NCI-H2081 (cell line): ENCODE results near the gene IDH1.
"Not testable (repeated sequence)": the region's sequence is repeated elsewhere in the genome, so short reads cannot be mapped to it uniquely, and the experiment has no call there.

Source experiments
- DNase-seq, 2 experiments: peaks; one replicate each; lab custom pipeline; 2025; lab: John Stamatoyannopoulos, UW

Gene IDH1

DNA sequence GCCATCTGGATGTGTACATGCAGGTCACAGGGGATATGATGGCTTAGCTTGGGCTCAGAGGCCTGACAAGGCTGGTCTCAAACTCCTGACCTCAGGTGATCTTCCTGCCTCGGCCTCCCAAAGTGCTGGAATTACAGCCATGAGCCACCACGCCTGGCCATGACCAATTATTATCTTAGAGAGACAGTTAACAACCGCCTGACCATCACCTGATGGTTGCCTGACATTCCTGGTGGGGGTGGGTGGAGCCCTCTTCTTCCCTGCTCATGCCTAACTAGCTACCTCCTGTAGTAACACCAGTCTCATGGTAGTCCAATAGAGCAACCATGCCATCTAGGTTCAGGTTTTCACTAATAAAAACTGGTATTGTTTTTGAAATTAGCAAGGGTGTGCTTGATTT, 33.0 kb downstream of the IDH1 start:
- DNase-seq = not testable (repeated sequence)

DNA sequence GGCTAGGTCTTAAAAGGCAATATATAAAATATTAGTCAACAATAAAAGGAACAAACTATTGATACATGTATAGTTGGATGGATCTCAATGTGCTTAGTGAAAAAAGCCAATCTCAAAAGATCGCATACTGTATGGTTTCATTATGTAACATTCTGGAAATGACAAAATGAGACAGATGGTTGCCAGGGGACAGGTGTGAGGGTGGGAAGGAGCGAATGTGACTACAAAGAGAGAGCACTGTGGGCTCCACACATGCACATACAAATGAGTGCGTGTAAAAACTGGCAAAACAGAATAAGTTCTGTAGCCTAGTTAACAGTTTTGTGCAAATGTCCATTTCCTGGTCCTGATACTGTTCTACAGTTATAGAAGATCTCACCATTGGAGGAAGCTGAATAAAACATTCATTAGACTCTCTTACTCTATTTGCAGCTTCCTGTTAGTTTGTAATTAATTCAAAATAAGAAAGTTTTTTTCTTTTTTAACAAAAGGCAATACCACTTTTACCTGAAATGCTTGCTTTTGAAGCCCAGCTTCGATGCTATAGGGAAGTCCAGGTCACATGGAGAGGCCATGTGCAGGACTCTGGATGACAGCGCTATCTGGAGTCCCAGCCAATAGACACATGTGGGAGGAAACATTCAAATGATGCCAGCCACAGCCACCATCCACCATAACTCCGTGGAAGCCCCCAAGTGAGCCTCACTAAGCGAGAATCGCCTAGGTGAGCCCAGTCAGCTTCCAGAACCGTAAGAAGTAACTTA, 44.0 kb downstream of the IDH1 start:
- no peak for DNase-seq

DNA sequence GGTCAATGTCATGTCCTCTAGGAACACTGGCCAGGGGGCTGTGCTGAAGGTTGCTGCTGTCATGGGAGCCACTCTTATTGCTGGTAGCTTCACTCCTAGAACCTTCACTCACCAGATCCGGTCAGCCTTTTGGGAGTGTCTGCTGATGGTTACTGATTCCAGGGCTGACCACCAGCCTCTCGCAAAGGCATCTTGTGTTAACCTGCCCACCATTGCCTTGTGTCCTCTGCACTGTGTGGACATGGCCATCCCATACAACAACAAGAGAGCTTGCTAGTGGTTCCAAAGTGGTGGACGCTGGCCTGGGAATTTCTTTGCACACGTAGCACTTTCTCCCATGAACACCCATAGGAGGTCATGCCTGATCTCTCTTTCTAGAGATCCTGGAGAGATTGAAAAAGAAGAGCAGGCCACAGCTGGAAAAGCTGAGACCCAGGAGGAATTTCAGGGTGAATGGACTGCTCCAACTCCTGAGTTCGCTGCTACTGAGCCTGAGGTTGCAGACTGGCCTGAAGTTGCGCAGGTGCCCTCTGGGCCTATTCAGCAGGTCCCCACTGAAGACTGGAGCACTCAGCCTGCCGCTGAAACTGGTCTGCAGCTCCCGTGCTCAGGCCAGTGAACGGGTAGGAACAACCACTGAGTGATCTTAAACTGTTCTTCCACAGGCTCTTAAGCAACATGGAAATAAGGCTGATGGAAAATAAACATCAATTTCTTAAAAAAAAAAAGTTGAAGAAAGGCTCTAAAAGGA, 46.4 kb downstream of the IDH1 start:
- DNase-seq = no peak

DNA sequence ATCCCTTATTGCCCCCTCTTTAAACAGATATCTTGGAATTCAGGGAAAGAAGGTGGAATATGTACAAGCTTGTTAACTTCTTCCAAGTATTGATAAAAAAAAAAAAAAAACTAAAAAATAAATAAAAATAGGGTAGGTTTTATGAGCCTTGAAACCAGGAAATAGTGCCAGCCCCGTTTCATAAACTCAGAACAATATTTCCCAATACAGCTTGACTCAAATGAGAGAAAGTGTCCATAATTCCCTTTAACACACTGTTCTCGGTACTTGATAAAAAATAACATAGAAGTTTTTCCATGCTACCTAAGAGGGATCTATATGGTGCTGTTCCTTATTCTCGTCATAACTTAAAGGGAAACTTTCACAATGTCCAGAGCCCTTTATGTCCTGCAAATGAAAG, 47.1 kb downstream of the IDH1 start:
- DNase-seq = no peak

DNA sequence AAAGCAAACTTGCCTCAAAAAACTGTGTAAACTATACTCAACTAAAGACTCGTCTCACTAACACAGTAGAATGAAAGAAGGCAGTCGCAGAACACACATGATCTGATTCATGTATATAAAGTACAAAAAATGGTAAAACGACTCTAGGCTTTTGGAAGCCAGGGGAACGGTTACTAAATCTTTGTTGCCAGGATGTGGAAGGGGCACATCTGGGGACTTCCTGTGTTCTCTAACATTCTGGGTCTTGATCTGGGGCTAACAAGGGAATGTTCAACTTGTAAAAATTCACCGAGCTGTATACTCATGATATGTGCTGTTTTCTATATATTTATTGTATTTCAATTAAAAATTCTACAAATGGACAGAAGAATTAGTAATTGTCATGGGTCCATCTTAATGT, 50.7 kb downstream of the IDH1 start:
- no peak for DNase-seq

DNA sequence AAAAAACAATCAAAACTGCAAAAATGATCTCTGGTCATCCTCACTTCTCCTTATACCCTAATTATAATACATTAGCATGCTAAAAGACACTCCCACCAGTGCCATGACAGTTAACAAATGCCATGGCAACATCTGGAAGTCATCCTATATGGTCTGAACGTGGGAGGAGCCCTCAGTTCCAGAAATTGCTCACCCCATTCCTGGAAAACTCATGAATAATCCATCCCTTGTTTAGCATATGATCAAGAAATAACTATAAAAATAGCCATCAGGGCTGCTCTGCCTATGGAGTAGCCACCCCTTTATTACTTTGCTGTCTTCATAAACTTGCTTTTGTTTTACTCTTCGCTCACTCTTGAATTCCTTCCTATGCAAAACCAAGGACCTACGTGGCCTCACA, 59.3 kb downstream of the IDH1 start:
- DNase-seq = no peak

DNA sequence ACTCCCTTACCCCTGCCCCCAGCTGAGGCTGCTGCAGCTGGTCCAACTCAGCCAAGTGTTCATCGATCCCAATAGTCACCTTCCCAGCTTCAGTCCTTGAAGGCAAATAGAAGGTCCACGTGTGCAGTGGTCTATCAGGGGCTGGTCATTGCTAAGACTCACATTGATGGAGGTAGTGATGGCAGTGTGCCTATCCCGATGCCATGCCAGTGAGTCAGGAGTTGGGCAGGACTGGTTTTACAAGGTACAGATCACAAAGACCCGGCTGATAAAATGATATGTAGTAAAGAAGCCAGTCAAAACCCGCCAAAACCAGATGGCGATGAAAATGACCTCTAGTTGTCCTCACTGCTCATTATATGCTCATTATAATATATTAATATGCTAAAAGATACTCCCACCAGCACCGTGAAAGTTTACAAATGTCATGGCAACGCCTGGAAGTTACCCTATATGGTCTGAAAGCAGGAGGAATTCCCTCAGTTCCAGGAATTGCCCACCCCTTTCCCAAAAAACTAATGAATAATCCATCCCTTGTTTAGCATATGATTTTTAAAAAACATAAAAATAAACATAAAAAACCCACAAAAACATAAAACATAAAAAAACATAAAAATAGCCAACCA, 62.1 kb downstream of the IDH1 start:
- no peak for DNase-seq

DNA sequence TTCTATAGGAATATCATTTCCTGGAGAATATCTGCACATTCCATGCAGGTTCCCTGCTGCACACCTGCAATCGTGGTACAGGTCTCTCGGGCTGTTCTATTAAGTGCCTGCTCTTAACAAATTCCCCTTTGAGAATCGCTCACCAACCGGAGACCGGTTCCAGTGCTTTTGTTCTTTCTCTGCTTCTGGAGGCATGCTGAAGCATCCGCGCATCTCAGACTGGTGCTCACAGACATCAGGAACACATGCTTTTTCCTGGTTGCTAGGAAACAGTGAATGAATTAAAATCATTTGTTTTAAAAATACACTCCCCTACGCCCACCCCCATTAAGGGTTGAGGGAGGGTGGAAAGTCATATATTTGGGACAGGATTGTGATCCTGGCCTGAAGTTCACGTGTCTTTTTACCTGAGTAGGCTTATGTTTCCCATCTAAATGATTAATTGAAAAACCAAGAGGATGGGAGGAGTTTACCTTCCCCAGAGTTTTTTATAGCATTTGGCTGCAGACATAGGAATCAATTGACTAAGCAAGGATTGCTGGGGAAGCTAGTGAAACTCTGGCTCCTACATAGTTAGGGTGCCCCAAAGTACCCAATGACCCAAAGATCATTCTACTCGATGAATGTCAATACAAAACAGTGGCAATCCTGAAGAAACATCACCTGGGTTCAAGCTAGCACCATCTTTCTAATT, 64.9 kb downstream of the IDH1 start, which contains the start of gene C2orf80:
C2orf80 (minus strand) TSS at position 221 of the 694 bp plus-strand sequence. CDS start 3,044 bp downstream, outside the sequence.
- DNase-seq = no peak

DNA sequence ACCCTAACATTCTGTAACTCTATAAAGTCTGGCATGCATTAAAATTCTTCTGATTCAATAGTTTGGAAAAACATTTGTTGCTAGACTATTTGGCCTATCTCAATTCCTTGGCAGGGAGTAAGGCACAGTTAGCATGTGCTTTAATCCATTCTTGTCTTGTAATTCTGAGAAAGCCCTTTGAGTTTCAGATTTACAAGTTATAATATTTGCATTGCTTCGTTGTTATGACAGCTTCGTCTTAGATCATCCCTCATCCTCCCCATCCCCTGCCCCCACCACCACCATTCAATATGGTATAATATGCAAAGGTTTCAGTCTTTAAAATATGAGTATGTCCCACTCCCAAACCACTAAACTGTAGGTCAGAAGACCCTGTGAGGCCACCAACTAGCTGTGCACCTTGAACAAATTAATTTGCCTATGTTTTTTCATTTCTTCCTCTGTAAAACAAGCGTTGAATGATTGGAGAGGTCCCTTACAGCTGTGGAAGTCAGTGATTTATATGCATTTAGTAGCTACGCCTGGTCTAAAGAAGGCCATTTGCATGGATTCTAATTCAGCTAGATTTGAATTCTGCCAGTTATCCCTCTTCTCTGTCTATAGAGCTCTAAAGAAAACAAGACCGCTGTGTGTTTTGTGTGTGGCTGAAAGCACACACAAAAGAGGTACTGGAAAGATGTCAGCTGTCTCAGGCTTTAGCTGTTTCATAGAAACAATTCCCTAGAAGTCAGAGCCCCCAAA, 65.6 kb downstream of the IDH1 start:
- no peak for DNase-seq

DNA sequence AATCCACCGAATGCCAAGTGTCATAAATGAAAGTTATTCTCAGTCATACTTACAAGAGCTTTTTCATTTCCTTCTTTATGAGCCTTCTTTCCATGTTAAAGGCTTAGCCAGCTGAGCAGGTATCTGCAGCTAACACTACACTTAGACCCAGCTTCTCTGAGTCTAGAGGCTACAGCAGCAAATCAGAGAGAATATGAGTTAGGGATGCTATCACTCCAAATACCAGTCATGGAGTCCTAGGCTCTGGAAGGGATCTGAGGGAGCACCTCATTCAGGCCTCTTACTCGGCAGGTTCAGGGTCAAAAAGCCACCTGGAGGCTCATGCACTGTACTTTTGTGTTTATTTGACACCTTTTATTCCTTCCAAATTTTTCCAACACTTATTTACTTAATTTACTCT, 68.0 kb downstream of the IDH1 start:
- DNase-seq = no peak

DNA sequence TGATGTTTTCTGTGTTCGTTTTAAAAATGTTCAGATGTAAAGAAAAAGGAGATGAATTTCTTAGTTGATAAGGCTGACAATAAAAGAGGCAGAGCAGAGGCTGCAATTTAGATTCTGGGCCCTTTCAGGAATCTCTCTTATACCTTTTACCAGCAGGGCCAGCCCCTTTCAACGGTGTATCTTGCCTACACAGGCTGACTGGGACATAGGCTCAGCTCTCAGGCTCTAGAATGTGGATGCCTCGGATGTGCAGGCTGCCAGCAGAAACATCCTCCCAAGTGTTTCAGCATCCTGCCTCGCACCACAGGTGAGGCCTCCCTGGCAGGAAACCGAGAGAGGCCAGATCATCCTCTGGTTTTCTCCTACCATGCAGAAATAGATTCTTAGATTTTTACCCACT, 68.4 kb downstream of the IDH1 start:
- no peak for DNase-seq
